Uterus (tissue), 2 donors: Measurements from ENCODE around the gene RAI14.

ENCODE experiments used
- CTCF ChIP-seq, 4 experiments: fragments of 200-600 bp in 2 of 4; fragments of 450-650 bp in 2 of 4; sonication (generic) in 2 of 4; IDR thresholded peaks; one replicate each; pipeline ENCODE4 v1.5.1; 2016 to 2019; ENCODE audit warnings: antibody characterized with exemption in 4 of 4, mild to moderate bottlenecking in 2 of 4, moderate library complexity in 1 of 4
- POLR2A ChIP-seq, 2 donors: fragments of 450-650 bp; IDR thresholded peaks; one replicate each; pipeline ENCODE4 v1.6.1; 2016; ENCODE audit warnings: antibody characterized with exemption in 2 of 2, mild to moderate bottlenecking in 1 of 2, moderate library complexity in 1 of 2

GRCh38 chr5:34667705-34668104, 11.6 kb downstream of the RAI14 start:
- TF ChIP-seq CTCF (IDR thresholded peaks at IDR 0.05) (no peak), POLR2A (IDR thresholded peaks at IDR 0.05) (no peak)
